GM18507 (cell line): ENCODE data around the gene TOR1A.
A peak's percentile ranks its signal among the peaks of the same experiment; 100 is the strongest.

Experiments
- DNase-seq: peaks from one replicate; pipeline ENCODE4 v3.0.0; 2011; ENCODE audit warnings: low read depth; ENCODE audit not compliant: insufficient read length; ENCODE audit errors: extremely low spot score
- FAIRE-seq: peaks from 2 replicates; lab custom pipeline; 2011; peaks lifted over from hg19 to GRCh38; lab: Jason Lieb, UNC

Gene TOR1A, protein sequence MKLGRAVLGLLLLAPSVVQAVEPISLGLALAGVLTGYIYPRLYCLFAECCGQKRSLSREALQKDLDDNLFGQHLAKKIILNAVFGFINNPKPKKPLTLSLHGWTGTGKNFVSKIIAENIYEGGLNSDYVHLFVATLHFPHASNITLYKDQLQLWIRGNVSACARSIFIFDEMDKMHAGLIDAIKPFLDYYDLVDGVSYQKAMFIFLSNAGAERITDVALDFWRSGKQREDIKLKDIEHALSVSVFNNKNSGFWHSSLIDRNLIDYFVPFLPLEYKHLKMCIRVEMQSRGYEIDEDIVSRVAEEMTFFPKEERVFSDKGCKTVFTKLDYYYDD

DNA sequence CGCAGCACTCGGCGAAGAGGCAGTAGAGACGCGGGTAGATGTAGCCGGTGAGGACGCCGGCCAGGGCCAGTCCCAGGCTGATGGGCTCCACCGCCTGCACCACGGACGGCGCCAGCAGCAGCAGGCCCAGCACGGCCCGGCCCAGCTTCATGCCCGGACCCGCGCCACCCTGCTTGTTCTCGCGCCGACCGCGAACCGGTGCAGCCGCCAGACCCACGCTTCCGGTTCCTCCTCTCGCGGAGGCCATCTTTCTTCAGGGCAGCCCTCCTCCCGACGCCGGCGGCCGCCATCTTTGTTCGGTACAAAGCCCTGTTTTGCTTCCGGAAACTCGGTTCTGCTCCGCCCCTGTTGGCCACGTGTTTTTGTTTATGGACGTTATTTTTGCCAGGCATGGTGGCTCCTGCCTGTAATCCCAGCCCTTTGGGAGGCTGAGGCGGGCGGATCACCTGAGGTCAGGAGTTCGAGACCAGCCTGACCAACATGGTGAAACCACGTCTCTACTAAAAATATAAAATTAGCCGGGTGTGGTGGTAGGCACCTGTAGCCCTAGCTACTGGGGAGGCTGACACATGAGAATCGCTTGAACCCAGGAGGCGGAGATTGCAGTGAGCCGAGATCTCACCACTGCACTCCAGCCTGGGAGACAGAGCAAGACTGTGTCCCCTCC, at the start of gene TOR1A:
TOR1A (minus strand) TSS at position 202 of the 667 bp plus-strand sequence; CDS start at position 151, 51 bp downstream.
- FAIRE-seq: peak; percentile 83
- peak; percentile 89 for DNase-seq

DNA sequence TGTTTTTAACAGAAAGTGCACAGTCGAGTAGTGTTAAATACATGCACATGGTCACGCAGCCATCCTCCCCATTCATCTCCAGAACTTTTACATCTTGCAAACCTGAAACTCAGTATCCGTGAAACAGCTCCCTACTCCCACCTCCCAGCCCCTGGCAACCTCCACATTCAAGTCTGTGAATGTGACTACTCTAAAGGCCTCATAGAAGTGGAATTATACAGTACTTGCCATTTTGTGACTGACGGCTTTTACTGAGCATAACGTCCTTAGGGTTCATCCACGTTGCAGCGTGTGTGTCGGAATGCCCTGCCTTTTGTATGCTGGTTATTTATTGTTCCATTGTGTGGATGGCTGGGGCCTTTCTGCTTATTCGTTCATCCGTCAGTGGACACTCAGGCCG, 47.1 kb upstream of the TOR1A start:
- DNase-seq: no peak
- FAIRE-seq: no peak

DNA sequence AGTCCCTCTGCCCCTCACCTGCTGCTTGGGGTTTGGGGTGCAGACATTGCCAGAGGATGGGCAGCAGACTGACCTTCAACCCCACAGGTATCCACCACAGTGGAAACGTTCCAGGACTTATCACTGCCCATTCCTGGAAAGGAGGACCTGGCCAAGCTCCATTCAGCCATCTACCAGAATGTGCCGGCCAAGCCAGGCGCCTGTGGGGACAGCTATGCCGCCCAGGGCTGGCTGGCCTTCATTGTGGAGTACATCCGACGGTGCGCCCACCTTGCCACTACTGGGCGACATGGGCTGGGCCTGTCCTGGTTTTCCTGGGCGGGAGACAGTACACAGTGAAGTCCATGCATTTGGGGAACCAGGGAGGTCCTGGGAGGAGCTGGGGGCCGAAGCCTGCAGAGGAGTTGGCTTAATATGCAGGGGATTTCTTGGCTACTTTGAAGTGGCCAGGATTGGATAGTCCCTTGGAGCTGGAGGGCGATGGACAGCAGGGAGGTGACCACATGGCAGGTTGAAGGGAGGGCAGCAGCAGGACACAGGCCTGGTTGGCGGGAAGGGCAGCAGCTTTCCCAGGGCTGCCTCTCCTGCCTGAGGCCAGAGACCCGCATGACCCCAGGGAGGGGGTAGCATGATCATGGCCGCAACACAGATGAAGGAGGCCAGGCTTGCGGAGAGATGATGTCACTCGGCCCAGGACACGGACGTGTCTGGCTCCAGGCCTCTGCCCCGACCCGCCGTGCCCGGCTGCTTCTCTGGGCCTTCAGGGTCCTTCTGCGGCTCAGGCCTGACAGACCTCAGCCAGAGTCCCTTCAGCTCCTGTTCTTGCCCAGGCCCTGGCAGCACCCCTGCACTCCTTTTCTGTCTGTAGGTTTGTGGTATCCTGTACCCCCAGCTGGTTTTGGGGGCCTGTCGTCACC, 45.9 kb upstream of the TOR1A start:
- DNase-seq (no peak), FAIRE-seq (no peak)

DNA sequence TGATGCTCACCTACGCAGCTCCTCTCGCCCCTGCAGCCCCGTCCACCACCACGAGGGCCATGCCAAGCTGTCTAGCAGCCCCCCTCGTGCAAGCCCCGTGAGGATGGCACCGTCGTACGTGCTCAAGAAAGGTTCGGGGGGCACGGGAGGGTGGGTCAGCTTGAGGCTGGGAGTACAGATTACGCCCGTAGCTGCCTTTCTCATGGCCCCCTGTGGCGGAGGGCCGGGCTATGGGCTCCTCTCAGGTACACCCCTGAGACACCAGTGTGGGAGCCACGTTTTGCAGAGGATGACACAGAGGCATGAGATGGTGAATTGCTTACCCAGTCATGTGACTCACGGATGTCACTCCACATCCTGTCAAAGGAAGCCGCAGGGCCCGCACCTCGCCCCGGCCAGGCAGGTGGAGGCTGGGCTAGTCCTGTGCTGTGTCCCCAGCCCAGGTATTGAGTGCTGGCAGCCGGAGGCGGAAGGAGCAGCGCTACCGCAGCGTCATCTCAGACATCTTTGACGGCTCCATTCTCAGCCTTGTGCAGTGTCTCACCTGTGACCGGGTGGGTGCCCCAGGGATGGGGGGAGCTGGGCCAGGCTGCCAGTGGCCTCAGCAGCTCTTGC, 45.0 kb upstream of the TOR1A start:
- no peak for FAIRE-seq
- no peak for DNase-seq

DNA sequence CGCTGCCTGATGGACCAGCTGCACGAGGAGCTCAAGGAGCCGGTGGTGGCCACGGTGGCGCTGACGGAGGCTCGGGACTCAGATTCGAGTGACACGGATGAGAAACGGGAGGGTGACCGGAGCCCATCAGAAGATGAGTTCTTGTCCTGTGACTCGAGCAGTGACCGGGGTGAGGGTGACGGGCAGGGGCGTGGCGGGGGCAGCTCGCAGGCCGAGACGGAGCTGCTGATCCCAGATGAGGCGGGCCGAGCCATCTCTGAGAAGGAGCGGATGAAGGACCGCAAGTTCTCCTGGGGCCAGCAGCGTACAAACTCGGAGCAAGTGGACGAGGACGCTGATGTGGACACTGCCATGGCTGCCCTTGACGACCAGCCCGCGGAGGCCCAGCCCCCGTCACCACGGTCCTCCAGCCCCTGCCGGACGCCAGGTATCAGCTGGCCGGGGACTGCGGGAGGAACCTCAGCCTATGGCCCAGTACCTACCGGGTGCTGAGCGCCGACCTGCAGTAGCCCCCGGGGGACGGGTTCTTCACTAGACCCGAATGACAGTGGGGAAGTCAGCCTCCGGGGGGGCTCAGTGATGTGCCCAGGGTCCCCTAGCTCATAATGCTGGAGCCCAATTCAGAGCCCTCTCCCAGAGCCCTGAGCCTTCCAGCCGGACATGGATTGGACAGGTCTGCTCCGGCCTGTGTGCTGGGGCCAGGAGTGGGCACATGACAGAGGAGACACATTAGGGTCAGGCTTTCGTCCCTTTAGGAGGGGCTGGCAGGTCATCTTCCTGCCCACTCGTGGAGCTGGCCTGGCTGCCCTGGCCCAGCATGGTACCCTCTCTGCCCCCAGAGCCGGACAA, 44.3 kb upstream of the TOR1A start:
- no peak for DNase-seq
- no peak for FAIRE-seq

DNA sequence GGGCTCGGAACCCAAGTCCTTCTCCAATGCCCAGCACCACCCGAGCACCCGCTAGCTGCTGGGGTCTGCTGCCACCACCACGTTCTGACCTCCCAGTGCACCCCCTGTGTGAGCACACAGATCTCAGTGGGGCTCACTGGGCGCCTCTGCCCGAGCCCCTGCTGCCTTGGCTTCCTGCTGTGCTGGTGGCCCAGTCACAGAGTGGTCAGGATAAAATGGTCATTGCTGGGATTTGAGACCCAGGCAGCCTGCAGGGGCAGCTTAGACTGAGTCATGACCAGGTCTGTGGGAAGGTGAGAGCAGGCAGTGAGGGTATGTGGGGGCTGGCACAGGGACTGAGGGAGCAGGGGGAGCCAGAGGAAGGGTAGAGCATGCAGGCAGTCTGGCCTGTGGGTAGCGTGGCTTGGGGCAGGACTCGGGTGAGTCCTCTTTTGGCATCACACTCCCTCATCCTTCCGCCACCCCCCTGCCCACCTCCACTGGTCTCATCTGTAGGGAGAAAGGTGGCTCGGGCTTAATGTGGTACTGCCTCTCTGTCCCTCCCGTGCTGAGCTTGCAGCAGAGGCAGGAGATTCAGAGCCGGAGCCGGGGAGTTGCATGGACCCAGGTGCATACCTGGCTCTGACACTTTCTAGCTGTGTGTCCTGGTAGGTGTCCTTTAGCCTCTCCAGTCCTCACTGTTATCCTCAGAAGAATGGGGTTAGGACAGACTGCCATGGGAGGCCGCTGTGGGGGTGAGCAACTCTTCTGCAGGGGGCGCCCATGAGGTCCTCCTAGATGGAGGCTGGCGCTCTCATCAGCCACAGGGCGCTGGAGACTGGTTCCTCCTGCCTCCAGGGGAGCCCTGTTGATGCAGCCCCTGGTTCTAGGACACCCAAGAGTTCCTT, 43.4 kb upstream of the TOR1A start:
- FAIRE-seq (no peak), DNase-seq (no peak)

DNA sequence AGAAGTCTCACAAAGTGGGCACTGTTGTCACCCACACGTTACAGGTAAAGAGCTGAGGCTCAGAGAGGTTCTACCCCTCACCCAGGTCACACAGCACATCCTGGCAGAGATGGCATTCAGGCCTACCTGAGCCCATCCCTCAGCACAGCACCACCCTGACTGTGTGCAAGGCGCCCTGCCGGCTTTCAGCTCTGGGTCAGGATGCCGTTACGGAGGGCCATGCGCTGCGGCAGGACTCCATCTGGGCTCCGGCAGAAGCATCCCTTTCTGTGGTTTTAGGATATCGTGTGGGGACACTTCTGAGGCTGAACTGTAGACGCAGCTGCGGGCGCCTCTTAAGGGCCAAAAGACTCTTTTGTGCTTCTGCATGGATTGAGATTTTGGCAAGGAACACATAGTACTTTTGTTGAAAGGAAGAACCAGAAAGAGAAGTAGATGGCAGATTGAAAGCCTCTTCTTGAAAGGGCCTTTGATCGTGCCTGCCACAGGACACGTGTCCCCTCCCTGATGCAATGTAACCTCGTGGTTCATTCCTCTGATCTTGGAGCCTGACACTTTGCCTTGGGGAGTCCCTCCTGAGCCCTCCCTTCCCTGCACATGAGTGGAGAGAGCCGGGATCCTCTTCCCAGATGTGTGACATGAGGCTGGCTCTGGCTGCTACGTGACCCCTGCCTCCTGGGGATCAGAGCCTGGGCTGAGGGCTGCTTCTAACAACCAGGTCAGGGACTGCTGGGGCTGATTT, 42.6 kb upstream of the TOR1A start:
- no peak for FAIRE-seq
- no peak for DNase-seq

DNA sequence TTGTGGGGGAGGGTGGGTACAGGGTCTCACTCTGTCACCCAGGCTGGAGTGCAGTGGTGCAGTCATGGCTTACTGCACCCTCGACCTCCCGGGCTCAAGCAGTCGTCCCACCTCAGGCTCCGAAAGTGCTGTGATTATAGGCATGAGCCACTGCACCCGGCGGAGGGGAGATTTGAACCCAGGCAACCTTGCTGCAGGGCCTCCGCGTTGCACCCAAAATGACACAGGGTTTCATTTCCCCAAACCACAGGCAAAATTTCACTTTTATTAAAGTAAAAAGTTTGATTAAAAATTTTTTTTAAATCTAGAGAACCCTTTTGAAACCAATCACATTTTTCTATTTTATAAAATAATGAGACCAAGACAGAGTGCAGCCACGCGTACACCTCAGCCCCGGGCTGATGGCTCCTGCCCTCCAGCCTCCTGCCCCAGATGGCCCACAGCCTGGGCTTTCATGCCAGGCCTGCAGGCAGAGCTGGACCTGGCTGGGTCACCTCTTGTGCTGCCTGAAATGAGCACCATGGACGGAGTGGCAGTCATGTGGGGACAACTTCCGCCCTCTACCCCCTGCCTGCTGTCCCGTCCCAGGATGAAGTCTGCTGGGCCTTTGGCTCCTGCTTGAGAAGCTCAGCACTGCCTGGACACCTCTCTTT, 41.9 kb upstream of the TOR1A start:
- no peak for DNase-seq
- no peak for FAIRE-seq

DNA sequence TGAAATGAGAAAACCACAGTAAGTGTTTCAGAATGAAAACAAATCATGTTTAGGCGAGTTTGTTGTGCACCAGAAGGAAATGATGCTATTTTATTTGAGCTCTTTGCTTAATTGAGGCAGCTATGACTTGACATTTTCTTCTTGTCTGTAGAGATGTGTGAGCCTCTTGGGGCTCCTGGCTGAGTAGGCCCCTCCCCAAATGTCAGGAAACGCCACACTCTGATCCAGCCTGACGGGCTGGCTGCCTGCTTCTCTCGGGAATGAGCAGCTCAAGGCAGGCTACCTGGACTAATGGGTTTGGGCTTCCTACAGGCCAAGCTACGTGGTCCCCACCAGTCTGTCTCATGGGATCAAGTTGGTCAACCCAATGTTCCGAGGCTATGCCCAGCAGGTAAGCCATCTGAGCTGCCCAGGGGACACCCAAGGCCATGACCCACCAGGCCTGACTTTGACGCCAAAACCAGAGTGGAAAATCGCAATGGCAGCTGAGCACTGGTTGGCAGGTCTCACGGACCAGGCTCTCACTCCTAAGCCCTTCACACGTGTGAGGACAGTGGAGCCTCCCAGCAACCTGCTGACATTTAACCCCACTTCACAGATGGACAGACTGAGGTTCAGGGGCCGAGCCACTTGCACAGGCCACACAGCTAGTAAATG, 41.2 kb upstream of the TOR1A start:
- DNase-seq: no peak
- FAIRE-seq: no peak

DNA sequence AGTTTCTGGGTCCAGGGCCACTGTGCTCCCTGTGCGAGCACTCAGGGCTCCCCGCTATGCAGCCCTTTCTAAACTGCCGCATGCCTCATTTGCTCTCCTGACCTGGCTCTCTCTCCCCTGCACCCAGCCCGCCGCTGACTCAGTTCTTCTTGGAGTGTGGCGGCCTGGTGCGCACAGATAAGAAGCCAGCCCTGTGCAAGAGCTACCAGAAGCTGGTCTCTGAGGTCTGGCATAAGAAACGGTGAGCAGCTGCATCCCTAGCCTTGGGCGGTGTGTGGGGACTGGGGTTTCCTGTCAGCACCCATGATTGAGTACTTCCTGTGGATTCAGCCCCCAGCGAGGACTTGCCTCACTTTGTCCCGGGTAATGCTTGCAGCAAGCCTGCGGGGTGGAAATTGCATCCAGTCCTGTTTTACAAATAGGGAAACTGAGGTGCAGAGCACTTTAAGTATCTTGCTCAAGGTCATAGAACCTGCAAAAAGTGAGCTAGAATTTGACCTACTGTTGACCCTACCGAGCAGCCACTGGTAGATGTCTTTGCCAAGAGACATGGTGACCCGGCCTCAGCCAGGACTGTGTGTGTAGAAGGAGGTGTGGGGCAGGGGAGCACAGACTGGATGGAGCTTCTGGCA, 39.2 kb upstream of the TOR1A start:
- DNase-seq (no peak), FAIRE-seq (no peak)

DNA sequence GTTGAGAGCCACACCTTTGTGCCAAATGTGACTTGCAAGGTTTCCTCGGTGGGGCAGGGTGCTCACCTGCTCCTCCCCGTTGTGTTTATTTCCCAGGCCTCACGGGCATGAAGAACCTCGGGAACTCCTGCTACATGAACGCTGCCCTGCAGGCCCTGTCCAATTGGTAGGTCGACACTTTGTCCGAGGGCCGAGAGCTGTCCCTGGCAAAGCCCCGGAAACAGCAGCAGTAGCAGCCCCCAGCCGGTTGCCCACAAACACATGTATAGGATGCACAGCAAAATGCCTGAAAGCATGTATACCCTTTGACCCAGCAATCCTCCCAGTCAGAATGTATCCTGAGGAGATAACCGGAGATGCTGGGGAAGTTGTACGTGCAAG, 37.5 kb upstream of the TOR1A start:
- no peak for FAIRE-seq

DNA sequence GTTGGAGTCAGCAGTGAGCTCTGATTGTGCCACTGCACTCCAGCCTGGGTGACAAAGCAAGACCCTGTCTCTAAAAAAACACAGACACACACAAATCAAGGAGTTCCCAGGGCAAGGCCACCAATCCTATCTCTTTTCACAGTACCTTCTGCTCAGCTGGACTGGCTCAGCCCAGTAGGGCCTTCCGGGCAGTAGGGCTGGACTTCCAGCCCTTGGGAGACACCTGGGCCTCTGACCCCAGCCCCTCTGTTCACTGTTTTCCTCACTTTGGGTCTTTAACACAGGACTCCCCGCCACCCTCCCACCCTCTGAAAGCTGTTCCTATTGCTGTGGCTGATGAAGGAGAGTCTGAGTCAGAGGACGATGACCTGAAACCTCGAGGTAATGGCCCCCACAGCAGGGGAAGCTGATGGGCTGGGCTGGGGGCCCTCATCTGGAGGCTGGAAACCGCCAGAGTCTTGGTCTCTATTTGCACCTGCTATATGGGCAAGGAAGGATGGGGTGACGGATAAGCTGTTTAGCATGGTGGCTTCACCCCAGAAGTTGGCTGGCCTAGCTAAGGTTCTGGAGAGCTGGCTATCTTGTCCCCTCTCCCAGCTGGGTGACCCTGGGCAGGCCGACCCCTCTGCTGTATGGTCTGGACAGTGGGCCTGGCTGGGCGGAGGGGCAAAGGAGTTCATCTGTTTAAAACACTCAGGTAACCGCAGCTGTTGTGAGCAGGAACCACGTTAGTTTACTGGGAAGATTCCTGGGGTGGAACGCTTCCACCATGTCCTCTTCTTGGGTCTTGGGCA, 36.9 kb upstream of the TOR1A start:
- DNase-seq (no peak), FAIRE-seq (no peak)

More for the DNA sequence above, 37.5 kb upstream of the TOR1A start:
- DNase-seq: no peak

DNA sequence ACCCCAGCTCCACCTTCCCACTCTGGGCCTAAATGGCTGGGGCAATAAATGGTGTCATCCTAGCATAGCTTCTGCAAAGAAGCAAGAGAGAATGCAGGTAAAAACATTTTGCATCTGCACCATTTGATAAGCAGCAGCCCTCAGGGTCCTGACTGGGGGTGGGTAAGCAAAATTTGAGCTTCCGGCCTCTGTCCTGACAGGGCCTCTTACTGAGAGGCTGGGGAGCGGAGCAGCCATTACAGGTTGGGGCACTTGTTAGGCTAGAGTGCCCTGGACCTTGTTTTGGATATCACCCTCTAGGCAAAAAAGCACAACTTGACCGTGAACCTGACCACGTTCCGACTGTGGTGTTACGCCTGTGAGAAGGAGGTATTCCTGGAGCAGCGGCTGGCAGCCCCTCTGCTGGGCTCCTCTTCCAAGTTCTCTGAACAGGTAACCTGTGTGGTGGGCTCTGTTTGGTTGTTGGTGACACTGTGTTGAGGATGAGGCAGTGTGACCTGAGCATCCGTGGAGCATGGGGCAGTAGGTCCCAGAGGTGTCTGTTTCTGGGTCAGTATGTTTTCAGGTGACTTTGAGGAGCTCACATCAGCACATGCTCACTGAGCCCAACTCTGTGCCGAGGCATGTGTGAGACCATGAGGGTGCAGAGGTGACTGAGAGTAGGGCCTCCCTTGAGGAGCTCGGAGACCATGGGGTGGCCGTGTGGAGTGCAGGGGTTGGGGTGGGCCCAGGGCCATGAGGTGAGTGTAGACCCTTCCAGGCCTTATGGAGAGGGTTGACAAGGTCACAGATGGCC, 34.4 kb upstream of the TOR1A start:
- FAIRE-seq: no peak
- no peak for DNase-seq

DNA sequence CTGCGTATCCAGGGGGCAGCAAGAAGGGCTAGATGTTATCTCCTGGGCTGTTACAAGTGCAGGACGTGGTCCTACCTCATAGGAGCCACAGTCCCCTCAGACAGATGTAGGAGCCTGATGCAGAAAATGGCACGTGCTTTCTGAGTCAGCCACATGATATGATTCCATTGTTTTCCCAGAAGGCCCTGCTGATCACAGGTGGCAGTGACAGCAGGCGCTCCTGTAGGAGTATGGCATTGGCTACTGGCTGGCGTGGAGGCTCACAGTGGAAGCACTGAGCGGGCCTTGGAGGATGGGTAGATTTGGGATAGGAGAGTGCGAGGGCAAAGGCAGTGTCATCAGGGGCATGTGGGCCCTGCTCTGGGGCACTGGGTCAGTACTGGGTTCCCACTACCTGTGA, 33.3 kb upstream of the TOR1A start:
- FAIRE-seq: no peak
- DNase-seq: no peak
